ENCODE results near the gene NUDT4. TPM values are rescaled to one million over a fixed set of nuclear protein-coding genes. Genes with fewer than 3 reads are reported as not detected.

NUDT4 gene
- total RNA-seq, 4 donors from 2014 or later: 41.5 to 68.5 (median 52.8) TPM

DNA sequence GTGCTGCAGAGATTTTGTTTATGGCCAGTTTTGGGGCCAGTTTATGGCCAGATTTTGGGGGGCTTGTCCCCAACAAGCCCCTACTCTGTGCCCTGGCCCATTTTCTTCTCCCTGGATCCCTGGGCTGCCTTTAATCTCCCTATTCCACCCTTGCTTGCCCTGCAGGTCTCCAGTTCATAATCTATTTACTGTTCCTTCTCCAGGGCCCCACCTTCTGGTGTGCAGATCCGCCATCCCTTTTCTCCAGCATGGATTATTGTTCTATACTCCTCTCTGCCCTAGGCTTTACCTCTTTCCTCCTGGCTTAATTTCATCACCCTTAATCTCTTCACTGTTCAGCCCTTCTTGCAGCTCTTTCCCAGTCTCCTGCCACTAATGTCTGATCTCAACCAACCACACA is 26.0 kb upstream of the NUDT4 start:
- H3K4me1 ChIP-seq: no peaks in the 10 kb centered on the region
- TF ChIP-seq, protein P1, sequence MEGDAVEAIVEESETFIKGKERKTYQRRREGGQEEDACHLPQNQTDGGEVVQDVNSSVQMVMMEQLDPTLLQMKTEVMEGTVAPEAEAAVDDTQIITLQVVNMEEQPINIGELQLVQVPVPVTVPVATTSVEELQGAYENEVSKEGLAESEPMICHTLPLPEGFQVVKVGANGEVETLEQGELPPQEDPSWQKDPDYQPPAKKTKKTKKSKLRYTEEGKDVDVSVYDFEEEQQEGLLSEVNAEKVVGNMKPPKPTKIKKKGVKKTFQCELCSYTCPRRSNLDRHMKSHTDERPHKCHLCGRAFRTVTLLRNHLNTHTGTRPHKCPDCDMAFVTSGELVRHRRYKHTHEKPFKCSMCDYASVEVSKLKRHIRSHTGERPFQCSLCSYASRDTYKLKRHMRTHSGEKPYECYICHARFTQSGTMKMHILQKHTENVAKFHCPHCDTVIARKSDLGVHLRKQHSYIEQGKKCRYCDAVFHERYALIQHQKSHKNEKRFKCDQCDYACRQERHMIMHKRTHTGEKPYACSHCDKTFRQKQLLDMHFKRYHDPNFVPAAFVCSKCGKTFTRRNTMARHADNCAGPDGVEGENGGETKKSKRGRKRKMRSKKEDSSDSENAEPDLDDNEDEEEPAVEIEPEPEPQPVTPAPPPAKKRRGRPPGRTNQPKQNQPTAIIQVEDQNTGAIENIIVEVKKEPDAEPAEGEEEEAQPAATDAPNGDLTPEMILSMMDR (IDR thresholded peaks at IDR 0.05): no peak
- no peak for TF ChIP-seq POLR2A (IDR thresholded peaks at IDR 0.05)
- H3K4me3 ChIP-seq: no peak overlapping the region

GRCh38 chr12:93352321-93352720 is 25.4 kb upstream of the NUDT4 start:
- no peaks in the 10 kb centered on the region for H3K9me3 ChIP-seq

More for the DNA sequence above, 26.0 kb upstream of the NUDT4 start:
- no peaks in the 10 kb centered on the region for H3K9me3 ChIP-seq
- H3K27me3 ChIP-seq: no peaks in the 10 kb centered on the region
- no peaks in the 10 kb centered on the region for H3K36me3 ChIP-seq
- H3K27ac ChIP-seq: no peak overlapping the region
- no peak for DNase-seq

GRCh38 chr12:93356214-93356613 is 21.5 kb upstream of the NUDT4 start:
- no peak overlapping the region for H3K27ac ChIP-seq
- H3K9me3 ChIP-seq: no peaks in the 10 kb centered on the region
- H3K4me1 ChIP-seq: no peaks in the 10 kb centered on the region
- H3K36me3 ChIP-seq: no peaks in the 10 kb centered on the region
- H3K27me3 ChIP-seq: no peaks in the 10 kb centered on the region
- no peak for TF ChIP-seq POLR2A (IDR thresholded peaks at IDR 0.05)
- TF ChIP-seq, protein P1 (IDR thresholded peaks at IDR 0.05): no peak
- DNase-seq: no peak
- H3K4me3 ChIP-seq: no peak overlapping the region

More at GRCh38 chr12:93352321-93352720, 25.4 kb upstream of the NUDT4 start:
- Histone ChIP-seq H3K36me3 (no peaks in the 10 kb centered on the region), H3K27ac (no peak overlapping the region), H3K4me1 (no peaks in the 10 kb centered on the region), H3K4me3 (no peak overlapping the region), H3K27me3 (no peaks in the 10 kb centered on the region)
- DNase-seq: no peak
- no peak for TF ChIP-seq POLR2A (IDR thresholded peaks at IDR 0.05)
- TF ChIP-seq, protein P1 (IDR thresholded peaks at IDR 0.05): no peak

DNA sequence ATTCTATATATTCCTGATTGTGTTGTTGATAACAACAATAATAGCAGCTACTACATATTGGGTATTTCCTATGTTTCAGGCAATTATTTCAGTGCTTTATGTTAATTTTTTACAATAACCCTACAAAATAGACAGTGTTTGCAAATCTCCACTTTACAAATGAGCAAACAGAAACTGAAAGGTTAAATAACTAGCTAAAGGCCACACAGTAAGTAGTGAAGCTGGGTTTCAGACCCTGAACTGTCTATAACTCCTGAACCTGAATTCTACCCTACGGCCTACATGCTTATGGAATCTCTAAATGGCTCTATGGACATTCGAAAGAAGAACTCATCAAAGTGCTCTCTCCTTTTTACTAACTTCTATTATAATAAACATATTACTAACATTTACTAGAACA is 19.7 kb upstream of the NUDT4 start:
- no peak for TF ChIP-seq POLR2A (IDR thresholded peaks at IDR 0.05)
- TF ChIP-seq, protein P1 (IDR thresholded peaks at IDR 0.05): no peak
- Histone ChIP-seq H3K9me3 (no peaks in the 10 kb centered on the region), H3K4me1 (no peaks in the 10 kb centered on the region), H3K27me3 (no peaks in the 10 kb centered on the region), H3K27ac (no peak overlapping the region), H3K4me3 (no peak overlapping the region), H3K36me3 (no peaks in the 10 kb centered on the region)
- DNase-seq: no peak

- Histone ChIP-seq H3K9me3 (no peaks in the 10 kb centered on the region), H3K36me3 (no peaks in the 10 kb centered on the region), H3K4me3 (no peak overlapping the region), H3K27me3 (no peaks in the 10 kb centered on the region), H3K27ac (no peak overlapping the region), H3K4me1 (no peaks in the 10 kb centered on the region)
- DNase-seq: no peak
- no peak for TF ChIP-seq POLR2A (IDR thresholded peaks at IDR 0.05)
- TF ChIP-seq, protein P1 (IDR thresholded peaks at IDR 0.05): no peak
Measured at GRCh38 chr12:93358821-93359220, 18.9 kb upstream of the NUDT4 start.

GRCh38 chr12:93360688-93361087 is 17.0 kb upstream of the NUDT4 start:
- Histone ChIP-seq H3K4me3 (no peak overlapping the region), H3K4me1 (no peaks in the 10 kb centered on the region), H3K27me3 (no peaks in the 10 kb centered on the region), H3K9me3 (no peaks in the 10 kb centered on the region), H3K27ac (no peak overlapping the region), H3K36me3 (no peaks in the 10 kb centered on the region)
- DNase-seq: no peak
- no peak for TF ChIP-seq POLR2A (IDR thresholded peaks at IDR 0.05)
- TF ChIP-seq, protein P1 (IDR thresholded peaks at IDR 0.05): no peak

All from Peyer's patch (tissue), 4 donors.